ENCODE results near the gene TOLLIP.

DNA sequence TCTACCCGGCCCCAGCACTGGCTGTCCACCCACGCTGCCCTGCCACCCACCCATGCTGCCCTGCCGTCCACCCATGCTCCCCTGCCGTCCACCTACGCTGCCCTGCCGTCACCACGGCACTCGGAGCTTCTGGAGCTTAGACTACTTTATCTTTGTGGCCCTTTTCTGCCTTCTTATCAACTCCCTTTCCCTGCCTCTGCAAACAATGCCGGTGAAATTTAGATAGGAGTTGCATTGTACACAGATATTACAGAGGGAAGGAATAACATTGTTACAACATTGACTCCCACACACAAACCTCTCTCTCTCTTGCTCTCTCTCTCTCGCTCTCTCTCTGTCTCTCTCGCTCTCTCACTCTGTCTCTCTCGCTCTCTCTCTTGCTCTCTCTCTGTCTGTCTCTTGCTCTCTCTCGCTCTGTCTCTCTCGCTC is 46.6 kb upstream of the TOLLIP start:
- TF ChIP-seq, protein P1, sequence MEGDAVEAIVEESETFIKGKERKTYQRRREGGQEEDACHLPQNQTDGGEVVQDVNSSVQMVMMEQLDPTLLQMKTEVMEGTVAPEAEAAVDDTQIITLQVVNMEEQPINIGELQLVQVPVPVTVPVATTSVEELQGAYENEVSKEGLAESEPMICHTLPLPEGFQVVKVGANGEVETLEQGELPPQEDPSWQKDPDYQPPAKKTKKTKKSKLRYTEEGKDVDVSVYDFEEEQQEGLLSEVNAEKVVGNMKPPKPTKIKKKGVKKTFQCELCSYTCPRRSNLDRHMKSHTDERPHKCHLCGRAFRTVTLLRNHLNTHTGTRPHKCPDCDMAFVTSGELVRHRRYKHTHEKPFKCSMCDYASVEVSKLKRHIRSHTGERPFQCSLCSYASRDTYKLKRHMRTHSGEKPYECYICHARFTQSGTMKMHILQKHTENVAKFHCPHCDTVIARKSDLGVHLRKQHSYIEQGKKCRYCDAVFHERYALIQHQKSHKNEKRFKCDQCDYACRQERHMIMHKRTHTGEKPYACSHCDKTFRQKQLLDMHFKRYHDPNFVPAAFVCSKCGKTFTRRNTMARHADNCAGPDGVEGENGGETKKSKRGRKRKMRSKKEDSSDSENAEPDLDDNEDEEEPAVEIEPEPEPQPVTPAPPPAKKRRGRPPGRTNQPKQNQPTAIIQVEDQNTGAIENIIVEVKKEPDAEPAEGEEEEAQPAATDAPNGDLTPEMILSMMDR (conservative IDR thresholded peaks at IDR 0.05; ENCODE audit: low read depth, low read length), result no peak
- no peak for TF ChIP-seq MAZ (IDR thresholded peaks at IDR 0.05; ENCODE audit: borderline replicate concordance, low read depth, low read length)
- TF ChIP-seq NFE2L2 (IDR thresholded peaks at IDR 0.05; ENCODE audit: low read depth, low read length), result no peak
- TF ChIP-seq, protein P2, sequence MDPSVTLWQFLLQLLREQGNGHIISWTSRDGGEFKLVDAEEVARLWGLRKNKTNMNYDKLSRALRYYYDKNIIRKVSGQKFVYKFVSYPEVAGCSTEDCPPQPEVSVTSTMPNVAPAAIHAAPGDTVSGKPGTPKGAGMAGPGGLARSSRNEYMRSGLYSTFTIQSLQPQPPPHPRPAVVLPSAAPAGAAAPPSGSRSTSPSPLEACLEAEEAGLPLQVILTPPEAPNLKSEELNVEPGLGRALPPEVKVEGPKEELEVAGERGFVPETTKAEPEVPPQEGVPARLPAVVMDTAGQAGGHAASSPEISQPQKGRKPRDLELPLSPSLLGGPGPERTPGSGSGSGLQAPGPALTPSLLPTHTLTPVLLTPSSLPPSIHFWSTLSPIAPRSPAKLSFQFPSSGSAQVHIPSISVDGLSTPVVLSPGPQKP (IDR thresholded peaks at IDR 0.05; ENCODE audit: borderline replicate concordance, low read depth, low read length), result no peak
- TF ChIP-seq FOS (IDR thresholded peaks at IDR 0.05; ENCODE audit: low read depth, low read length), result no peak
- TF ChIP-seq RAD21 (IDR thresholded peaks at IDR 0.05; ENCODE audit: low read length), result no peak
- TF ChIP-seq POLR2A (IDR thresholded peaks at IDR 0.05; ENCODE audit: low read depth, low read length), result no peak
- no peak for TF ChIP-seq SMC3 (IDR thresholded peaks at IDR 0.05; ENCODE audit: low read depth, low read length)
- TF ChIP-seq MAFK (IDR thresholded peaks at IDR 0.05; ENCODE audit: low read depth, low read length), result no peak
- TF ChIP-seq BHLHE40 (IDR thresholded peaks at IDR 0.05; ENCODE audit: low read depth, low read length), result no peak
- no peak for TF ChIP-seq MXI1 (IDR thresholded peaks at IDR 0.05; ENCODE audit: borderline replicate concordance, low read depth, low read length)
- no peak for TF ChIP-seq RCOR1 (IDR thresholded peaks at IDR 0.05; ENCODE audit: insufficient replicate concordance, low read length)

All from IMR-90 (cell line).